ENCODE measurements around the gene FAM131C.
"Not testable (repeated sequence)": the region's sequence is repeated elsewhere in the genome, so short reads cannot be mapped to it uniquely, and the experiment has no call there.

FAM131C gene

GRCh38 chr1:16076031-16076864 is 2.8 kb upstream of the FAM131C start:
- peak; percentile 90 for DNase-seq (ENCODE audit: low spot score)

GRCh38 chr1:16075337-16076030 is 2.0 kb upstream of the FAM131C start:
- DNase-seq (ENCODE audit: low spot score): peak; percentile 69

- DNase-seq (ENCODE audit: low spot score): no peak
Observed at GRCh38 chr1:16074217-16074616, 766 bp upstream of the FAM131C start.

DNA sequence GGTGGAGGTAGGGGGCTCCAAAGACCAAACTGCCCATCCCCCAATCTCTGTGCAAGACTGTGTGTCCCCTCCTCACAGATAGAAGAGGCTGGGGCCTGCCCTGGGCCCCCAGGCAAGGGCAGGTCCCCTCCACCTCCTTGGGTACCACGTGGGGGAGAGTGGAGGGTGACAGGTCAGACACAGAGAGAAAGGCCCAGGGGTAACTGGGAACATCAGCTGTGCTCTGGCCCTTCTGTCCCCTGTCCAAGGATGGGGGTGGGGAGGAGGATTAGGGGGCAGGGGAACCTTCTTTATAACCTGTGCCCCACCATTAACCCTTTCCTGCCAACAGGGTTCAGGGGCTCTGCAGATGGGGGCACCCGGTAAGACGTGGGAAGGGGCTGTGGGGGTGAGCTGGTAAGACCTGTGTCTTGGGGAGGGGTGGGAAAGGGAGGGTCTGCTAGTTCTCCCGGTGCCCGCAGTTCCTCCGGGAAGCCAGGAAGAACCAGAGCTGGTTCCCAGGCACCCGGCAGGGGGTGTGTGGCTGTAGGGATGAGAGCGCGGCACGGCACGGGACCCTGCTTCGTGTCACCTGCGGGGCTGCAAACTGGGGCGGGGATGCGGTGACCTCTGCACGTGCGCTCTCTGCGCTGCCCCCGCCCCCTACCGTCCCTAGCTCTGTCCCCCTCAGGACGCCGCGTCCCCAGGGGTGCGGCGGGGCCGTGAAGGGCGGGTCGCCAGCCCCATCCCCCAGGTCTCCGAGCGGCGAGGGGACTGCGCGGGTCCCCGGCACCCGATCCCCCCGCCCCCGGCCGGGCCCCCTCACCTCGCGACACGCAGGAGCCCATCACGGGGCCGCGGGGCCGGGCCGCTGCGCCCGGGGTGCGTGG is 601 bp downstream of the FAM131C start:
- DNase-seq (ENCODE audit: low spot score): no peak

- DNase-seq (ENCODE audit: low spot score): no peak
Observed at GRCh38 chr1:16072095-16072494, 1.4 kb downstream of the FAM131C start.

GRCh38 chr1:16071614-16072013 is 1.8 kb downstream of the FAM131C start:
- no peak for DNase-seq (ENCODE audit: low spot score)

DNA sequence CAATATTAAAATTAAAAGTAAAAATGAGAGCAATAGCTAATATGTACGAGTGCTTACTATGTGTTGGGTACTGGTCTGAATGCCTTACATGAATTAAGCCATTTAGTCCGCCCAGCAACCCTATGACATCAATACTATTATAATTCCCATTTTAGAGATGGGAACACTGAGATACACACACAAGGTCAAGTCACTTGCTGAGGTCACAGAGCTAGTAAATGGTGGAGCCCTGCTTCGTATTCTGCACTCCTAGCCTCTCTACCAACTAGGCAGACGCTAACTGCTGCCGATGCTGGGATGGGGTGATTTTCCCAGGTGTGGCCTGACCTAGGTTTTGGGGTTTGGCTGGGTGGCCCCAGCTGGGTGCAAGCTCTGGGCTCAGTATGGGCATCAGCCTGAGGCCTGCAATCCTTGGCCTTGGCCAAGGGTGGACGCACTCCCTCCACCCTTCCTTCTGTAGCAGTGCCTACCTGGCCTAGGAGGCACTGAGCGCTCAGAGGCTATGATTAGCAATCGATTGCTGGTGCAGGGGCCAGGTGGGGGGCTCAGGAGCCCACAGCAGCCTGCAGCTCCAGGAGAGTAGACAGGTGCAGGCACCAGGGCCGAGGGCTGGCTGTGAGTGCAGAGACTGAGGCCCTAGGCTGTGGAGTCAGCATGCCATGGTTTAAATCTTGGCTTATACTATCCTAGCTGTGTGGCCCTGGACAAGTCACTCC is 2.7 kb downstream of the FAM131C start:
- DNase-seq (ENCODE audit: low spot score): no peak

GRCh38 chr1:16068356-16069270 is 4.8 kb downstream of the FAM131C start:
- peak; percentile 74 for DNase-seq (ENCODE audit: low spot score)

- DNase-seq (ENCODE audit: low spot score): no peak
Observed at GRCh38 chr1:16067933-16068332, 5.5 kb downstream of the FAM131C start.

DNA sequence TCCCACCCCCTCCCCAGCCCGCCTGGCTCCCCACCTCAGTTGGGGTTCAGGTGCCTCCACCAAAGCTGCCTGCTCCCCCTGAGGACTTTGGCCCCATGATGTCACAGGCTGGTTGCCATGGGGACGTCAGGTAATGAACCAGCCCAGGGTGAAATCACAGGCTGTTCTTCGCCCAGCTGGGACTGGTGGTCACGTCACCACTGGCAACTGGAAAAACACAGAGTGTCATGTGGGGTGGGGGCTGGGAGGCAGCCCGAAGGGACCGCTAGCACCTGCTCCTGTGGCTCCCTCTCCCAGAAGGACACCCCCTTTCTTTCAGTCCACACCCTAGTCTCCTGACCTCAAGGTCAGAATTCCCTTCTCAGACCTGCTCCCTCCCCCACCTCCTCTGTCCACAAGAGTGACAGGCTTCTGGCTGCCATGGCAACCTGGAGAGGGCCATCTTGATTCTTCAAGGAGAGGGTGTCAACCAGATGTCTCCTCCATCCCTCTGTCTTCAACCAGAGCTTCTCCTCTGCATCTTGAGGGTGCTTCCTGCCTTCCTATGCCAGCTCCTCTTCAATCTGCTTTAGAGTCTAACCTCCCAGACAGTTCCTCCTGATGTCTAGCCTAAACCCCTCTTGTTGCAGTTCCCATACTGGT is 6.2 kb downstream of the FAM131C start:
- peak; percentile 87 for DNase-seq (ENCODE audit: low spot score)

GRCh38 chr1:16066245-16066644 is 7.2 kb downstream of the FAM131C start:
- no peak for DNase-seq (ENCODE audit: low spot score)

- DNase-seq (ENCODE audit: low spot score): no peak
Observed at GRCh38 chr1:16065269-16065576, 8.2 kb downstream of the FAM131C start.

DNA sequence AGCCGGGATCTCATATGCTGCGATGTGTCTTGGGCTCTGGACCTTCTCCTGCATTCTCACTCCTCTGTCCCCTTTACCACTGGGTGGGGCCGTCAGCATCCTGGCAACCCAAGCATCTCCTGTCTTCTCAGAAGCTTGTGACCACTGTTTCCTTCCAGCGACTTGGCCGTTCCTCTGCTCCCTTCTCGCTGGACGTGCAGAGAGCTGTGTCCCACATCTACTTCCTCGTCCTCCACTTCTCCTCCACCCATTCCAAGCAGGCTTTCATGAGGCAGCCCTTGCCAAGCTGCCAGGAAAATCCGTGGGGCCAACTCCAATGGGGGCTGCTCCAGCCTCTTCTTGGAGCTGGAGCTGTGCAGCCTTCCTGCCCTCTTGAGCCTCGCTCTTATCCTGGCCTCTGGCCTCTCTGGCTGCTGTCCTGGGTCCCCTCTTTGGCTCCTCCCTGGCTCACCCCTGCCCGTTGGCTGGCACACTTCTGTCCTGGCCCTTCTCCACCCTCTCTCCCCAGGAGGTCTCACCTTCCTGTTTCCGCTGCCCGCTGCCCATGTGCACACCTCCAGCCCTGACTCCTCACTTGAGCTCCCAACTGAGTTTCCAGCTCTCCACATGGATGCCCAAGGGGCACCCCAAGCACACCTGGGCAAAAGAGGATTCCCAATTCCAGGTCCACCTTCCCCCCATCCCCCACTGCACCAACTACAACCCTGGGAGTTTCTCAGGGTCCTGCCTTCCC is 8.7 kb downstream of the FAM131C start:
- DNase-seq (ENCODE audit: low spot score): no peak

DNA sequence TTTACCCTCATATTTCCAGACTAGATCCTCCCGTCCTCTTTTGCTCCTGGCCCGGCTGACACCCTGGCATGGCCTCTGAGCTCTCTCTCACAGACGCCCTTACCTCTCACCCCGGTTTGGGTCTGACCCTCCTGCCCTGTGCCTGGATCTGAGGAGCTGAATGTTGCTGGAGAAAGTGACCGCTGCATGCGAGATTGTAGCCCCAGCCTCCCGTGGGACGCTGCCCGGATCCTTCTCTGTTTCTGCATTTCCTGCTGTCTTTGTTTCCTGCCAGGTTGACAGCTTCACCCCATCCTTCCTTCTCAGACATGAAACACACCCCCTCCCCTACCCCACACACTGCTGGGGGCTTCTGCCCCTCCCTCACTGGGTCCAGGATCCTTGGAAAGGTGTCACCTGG is 9.5 kb downstream of the FAM131C start:
- DNase-seq (ENCODE audit: low spot score): no peak

- DNase-seq (ENCODE audit: low spot score): no peak
Observed at GRCh38 chr1:16063226-16063829, 10.1 kb downstream of the FAM131C start.

- not testable (repeated sequence) for DNase-seq (ENCODE audit: low spot score)
Observed at GRCh38 chr1:16062687-16063075, 10.8 kb downstream of the FAM131C start.

GRCh38 chr1:16061989-16062686 is 11.3 kb downstream of the FAM131C start:
- not testable (repeated sequence) for DNase-seq (ENCODE audit: low spot score)

DNA sequence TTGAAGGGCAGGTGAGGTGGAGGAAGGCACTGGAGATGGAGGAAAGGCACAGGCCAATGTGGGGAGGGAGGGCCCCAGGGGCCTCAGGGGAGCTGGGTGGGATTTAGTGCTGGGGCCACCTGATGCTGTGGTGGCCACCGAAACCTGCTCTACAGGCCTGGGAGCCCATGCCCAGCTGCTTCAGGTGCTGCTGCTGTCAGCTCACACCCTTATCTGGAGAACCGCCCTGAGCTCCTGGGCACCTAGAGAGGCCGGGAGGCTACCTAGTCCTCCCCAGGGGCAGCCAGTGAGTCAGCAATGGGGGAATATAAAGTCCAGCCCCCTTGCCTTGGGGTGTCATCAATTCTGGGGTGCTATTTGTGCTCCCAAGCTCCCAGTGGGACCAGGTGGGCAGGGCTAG is 12.2 kb downstream of the FAM131C start:
- no peak for DNase-seq (ENCODE audit: low spot score)

Measured in kidney tubule cell (primary cell).